ENCODE measurements around the gene DTL.

DTL gene

DNA sequence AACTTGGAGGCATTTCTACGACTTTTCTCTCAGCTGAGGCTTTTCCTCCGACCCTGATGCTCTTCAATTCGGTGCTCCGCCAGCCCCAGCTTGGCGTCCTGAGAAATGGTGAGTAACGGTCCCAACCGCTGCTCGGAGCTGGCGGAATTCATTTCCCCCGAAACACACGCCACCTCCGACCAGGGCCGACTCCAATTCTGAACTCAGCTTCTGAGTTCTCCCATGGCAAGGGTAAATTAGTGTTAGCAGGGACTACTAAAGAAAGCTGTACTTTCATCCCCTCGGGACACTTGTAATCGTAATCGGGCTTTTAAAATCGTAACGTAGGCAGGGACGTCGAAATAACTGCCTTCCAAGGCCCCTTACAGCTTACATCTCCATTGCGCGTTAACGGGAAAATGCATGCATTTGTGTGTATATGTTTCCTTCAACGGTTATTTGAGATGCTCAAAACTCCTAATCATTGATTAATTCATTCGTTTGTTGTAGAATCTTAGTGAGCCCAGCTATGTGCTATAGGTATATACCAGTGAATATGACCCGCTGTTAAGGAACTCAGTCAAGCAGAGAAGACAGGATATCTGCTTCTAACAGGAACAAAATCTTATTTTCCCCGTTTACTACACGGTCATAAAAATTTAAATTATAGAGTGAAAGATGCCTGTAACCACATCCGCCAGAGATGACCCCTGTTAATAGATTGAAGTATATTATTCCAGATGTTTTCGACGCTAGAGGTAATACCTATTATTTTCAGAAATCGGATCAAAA lies 472 bp downstream of the DTL start:
- DNase-seq = no peak

DNA sequence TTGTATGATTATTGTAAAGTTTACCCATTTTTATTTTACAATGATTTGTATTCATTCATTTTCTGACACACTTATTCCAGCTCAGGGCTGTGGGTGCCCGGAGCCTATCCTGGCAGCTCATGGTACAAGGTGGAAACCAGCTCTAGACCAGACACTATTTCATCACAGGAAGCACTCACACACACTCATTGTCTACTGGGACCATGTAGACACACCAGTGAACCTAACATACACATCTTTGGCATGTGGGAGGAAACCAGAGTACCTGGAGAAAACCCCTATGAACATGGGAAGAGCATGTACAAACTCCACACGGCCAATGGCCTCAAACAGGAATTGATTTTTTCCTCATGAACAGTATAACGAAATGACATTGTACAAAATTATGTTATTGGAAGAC lies 2.4 kb downstream of the DTL start:
- no peak for DNase-seq

DNA sequence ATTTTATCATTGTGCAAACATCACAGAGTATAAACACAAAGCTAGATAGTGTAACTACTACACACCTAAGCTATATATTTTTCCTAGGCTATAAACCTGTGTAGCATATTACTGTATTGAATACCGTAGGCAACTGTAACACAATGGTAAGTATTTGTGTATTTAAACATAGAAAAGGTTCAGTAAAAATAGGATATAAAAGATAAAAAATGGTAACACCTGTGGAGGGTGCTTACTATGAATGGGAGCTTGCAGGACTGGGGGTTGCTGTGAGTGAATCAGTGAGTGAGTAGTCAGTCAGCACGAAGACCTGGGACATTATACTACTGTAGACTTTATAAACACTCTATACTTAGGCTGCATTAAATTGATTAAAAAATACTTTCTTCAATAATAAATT lies 4.1 kb downstream of the DTL start:
- no peak for DNase-seq

DNA sequence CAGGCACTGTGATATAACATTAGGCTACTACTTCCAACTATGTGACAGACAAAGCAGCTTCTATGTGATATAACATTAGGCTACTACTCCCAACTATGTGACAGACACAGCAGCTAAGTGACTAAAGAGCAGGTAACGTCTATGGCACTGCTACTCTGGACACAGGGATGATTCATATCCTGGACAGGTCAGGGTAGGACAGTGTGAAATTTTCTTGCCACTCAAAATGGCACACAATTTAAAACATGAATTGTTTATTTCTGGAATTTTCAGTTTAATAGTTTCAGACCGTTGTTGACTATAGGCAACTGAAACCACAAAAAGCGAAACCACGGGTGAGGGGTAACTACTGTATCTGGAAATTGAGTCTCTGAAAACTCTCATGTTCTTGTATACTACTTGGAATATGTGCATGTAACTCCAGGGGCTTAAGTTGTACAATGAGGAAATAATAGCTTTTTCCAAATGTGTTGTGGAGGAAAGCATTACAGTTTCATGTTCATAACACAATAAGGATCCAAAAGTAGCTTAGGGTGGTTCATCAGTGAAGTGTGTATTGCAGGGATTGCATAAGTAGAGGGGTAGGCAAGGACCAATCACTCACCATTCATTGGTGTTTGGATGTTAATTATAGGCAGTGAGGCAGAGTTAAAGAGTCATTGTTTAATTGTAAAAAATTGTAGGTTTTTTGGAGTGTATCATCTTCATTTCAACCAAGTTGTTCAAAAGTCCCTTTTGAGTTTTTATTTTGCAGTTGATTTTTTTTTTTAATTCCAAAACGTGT lies 5.3 kb downstream of the DTL start:
- DNase-seq = no peak

DNA sequence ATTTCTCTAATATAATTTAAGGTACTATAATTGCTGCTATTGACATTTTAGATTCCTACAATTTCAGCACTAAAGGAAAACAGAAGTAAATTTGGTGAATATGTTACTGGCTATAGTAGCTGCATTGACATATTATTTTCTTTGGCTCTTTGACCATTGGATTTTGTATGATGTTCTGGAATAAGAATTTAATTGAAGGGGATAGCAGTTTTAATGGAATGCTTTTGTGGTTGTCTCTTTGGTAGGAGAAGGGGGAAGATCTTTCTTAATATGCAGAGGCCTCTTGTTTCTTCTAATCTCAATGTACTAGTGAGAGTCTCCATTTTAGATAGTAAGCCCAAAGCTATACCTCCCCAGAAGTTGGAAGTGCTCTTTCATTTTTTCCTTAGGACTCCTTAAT lies 6.9 kb downstream of the DTL start:
- no peak for DNase-seq

DNA sequence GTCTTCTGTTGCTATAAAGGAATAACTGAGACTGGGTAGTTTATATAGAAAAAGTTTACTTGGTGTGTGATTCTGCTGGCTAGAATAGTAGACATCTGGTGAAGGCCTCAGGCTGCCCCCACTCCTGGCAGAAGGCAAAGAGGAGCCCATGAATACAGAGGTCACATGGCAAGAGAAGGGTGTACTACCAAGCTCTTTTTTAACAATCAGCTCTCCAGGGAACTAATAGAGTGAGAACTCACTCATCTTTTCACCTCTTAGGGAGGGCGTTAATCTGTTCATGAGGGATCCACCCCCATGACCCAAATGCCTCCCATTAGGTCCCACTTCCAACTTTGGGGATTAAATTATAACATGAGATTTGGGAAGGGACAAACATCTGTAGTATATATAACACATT lies 9.3 kb downstream of the DTL start:
- no peak for DNase-seq

DNA sequence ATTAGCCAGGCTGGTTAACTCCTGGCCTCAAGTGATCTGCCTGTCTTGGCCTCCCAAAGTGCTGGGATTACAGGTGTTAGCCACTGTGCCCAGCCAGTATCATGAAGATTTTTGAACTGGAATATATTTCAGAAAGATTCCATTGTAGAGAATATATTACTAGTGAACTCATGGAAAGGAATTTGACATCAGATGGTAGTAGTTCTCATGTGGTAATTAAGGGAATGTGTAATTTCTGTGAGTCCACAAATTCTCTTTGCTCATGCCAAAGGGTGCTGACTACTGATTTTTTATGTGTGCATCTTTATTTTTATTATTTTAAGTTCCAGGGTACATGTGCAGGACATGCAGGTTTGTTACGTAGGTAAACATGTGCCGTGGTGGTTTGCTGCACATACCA lies 10.4 kb downstream of the DTL start:
- DNase-seq = no peak

DNA sequence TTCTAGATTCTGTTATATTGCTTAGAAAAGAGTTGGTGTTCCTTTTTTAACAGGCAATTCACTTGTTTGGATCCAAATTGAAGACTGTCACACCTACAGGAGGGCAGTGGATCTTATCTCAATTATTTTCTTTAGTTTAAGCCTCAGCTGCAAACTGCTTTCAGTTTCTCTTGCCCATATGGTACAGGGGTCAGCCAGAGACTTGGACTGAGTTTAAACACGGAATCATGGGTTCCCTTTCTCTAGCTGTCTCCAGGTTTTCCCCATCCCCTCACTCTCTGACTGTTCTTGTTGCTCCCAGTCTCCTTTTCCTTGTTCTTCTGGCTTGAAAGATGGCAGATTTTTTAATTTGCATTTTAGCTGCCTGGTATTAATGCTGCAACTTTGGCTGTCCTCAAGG lies 18.4 kb downstream of the DTL start:
- DNase-seq = no peak

DNA sequence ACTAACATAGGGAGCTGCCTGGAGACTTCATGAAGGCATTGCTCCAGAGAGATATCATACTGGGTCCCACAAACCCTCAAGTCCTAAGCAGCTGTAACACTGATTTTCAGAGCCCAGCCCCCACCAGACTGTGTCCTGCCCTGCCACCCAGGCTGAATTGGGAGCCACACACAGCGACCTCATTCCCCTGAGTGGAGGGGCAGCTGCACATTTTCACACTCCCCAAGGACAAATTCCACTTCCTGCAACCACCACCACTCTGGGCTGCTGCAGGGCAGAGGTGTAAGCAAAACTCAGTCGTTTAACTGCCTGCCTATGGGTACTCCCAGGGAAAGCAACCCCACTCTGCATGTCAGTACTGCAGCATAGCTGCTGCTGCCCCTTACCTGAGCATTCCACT lies 19.8 kb downstream of the DTL start:
- no peak for DNase-seq

DNA sequence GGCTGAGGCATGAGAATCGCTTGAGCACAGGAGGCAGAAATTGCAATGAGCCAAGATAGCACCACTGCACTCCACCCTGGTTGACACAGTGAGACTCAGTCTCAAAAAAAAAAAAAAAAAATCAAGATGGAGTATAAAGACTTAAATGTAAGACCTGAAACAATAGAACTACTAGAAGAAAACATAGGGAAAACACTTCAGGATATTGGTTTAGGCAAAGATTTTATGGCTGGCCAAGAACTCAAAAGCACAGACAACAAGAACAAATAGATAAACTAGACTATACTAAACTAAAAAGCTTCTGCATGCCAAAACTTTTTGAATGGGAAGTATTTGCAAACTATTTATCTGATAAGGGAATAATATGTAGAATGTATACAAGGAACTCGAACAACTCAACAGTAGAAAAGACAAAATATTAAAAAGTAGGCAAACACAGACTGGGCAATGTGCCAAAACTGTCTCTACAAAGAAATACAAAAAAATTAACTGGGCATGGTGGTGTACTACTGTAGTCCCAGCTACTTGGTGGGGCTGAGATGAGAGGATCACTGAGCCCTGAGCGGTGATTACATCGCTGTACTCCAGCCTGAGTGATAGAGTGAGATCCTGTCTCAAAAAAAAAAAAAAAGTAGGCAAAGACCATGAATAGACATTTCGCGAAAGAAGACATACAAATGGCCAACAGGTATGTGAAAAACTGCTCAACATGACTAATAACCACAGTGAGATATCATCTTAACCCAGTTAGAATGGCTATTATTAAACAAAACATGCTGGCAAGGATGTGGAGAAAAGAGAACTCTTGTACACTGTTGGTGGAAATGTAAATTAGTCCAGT lies 25.3 kb downstream of the DTL start:
- no peak for DNase-seq

DNA sequence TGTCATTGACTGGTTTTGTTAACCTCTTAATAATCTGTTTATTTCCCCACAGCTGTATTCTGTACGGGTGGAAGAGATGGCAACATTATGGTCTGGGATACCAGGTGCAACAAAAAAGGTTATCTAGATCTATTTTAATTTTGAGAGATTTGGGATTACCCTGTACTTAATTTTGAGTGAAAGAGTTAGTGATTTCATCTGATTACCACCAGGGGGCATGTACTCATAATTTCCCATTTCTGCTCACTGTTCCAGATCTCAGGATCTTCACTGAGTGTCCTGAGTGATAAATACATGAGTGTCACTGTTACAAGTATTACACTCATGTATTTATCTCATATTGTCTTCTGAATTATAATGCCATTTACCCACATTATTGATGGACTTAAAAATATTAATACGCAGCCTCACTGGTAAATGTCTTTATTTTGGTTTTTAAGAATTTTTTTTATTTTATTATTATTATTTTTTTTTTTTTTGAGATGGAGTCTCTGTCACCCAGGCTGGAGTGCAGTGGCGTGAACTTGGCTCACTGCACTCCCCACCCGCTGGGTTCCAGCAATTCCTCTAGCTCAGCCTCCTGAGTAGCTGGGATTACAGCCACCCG lies 27.4 kb downstream of the DTL start:
- no peak for DNase-seq

DNA sequence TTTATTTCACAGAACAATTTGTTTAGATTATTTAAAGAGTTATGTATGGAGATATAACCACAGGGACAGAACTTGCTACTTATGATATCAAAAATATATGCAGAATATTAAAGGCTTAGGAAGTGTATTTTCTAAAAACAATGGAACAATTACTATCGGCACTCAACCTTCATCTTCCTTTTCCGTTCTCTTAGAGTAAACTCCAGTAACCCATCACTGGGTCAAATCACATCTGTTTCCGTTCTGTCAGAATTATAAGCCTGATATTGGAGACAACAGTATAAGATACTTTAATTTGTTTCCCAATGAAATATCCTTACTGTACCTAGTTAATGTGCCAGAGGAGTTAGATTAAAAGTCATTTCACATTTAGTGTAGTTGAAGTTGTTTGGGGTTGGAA lies 32.2 kb downstream of the DTL start:
- no peak for DNase-seq

DNA sequence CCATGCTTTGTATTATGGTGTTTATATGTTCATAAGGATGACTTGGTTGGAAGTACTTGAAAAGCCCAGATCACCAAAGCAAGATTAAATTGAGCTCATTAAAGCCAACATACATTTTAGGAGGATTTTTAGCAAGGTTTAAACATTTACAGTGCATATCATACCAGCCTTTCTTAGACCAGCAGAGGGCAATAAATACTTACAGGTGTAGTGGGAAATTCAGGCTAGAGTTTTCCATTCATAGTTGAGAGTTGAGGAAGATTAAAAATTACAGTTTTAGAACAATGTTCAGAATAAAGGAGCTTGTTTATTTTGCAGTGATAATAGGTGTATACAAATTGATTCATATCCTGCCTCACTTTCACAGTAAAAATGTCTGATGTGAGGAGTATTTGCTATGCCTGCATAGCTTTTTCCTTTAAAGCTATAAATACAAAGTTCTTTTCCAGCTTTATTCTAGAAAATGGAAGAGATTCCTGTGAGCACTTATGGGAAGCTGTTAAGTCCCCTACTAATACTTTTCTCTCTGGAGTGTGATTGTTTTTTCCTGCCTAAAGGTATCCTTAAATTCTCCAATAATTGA lies 35.3 kb downstream of the DTL start:
- no peak for DNase-seq

DNA sequence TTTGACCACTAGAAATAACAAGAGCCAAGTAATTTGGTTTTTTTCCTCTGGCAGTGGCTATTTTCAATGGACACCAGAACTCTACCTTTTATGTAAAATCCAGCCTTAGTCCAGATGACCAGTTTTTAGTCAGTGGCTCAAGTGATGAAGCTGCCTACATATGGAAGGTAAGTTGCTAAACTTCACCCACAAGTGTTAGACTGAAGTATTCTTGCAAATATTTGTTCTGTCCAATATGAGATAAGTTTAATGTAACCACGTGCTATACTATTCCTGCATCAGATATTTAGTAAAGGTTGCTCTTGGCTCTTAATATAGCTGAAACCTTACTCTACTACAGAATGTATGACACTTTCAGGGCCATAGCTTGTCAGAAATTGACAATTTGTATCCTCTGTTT lies 36.5 kb downstream of the DTL start:
- no peak for DNase-seq

DNA sequence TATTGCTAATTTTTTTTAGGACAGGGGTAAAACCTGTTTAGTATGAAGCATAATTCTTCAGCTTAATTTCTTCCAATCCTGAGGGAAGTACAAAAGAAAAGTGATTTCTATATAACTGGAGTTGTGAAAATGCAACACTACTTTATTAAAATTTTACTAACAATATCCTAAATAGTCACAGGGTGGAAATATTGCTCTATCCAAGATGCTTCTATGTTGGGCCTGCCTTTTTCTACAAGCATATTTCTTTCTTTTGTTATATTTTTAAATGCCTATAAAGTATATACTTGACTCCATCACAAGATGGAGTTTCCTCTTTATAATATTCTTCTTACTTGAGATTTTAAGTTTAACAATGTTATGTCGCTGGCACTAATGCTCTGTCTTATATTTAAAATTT lies 37.9 kb downstream of the DTL start:
- no peak for DNase-seq

DNA sequence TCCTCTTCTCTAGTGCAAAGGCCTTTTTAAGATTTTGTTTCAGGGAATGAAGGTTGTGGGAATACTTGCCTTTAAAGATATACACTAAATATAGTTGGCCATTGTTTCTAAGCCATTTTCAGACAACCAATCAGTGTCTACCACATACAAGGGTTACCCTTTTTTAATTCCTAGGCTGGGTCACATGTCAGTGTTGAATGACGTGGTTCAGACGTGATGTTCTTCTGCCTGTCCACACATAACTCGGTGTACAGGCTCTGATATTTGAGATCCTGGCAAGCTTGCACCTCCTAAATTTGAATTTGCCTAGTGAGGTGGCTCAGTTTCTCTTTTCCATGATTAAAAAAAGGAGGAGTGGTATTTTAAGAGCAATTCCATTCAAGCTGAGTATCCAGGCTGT lies 38.8 kb downstream of the DTL start:
- no peak for DNase-seq

DNA sequence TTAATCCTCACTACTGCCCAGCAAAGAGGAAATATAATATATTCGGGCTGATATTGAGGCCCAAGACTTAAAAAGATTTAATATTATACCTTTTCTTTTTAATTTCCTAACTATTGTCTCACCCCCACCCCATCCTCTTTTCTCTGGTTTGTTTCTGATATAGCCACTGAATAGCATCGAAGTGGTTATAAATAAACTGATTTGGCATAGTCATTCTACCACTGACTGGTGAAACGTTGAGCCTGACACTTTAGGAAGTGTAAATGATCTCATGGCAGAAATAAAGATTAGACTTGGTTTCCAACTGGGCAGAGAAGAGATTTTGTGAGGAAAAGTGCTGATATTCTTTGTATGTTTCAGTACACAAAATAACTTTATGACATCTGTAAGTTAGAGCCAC lies 39.3 kb downstream of the DTL start:
- no peak for DNase-seq

DNA sequence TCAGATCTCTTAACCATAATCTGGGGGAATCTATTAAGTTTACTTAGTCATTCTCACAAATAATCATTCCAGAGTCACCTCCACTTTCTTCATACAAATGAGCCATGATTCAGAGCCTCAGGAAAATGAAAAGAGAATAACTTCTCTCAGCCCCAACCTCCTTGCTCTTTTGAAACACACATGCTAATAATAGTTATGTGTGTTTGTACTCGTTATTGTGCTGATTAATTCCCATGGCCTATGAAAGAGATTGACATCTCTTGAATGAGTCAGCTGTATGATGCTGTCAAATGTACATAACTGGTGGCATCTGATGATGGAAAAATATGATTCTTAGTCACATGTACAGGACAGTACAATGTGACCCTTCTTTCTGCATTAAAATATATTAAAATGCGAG lies 41.5 kb downstream of the DTL start:
- DNase-seq = no peak

DNA sequence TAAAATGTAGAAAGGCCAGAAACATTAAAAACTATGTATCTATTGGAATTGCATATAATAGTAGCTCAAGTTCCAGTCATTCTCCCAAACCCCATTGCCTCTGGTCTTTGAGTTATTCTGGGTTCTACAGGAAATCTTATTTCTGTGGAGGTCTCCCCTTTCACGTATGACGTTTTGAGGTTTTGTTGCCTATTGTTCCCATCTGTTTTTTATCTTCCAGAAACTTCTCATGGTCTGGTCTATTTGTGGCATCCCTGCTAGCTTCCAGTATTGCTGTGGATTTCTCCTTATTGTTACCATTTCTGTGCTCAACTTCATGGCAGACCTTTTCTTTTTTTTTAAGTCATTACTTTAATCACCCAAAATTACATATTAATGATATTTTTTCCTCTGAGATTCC lies 43.3 kb downstream of the DTL start:
- DNase-seq = no peak

DNA sequence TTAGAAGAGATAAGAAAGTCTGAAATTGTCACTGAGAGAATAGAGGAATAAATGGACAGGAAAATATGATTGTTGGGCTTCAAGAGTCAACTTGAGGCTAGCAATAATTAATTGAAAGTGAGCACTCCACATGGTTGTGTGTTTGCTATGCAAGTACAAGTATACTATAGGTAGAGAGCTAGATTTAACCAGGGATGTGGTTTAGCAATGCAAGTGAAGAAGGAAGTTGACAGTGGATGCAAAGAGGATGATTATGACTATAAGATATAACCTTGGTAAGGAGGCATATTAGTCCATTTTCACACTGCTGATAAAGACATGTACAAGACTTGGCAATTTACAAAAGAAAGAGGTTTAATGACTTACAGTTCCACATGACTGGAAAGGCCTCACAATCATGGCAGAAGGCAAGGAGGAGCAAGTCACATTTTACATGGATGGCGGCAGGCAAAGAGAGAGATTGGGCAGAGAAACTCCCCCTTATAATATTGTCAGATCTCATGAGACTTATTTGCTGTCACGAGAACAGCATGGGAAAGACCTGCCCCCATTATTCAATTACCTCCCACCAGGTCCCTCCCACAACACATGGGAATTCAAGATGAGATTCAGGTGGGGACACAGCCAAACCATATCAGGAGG lies 47.3 kb downstream of the DTL start:
- DNase-seq = no peak

DNA sequence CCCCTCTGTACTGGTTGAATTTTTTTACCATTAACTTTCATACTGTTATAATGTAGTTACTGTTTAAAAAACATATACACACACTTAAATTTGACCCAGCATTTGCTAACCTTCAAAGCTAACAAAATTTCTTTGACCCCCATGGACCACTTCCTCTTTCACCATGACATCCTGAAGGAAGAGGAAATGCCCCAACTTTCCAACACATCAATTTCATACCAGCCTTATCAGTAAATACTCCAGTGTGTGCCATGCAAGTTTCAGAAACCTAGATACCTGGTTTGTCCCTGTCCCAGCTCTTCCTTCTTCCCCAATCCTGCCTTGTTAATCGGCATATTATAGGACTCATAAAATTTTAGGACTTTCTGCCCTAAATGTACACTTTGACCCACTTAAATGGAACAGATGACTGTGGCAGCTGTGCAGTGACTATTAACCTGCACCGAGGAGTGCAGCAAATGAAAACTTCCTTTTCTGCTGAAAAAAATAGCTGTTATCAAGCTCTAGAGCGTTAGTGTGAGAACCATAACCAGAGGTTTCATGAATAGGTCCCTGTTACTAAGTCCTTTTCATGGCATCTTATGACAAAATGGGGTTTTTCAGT lies 54.1 kb downstream of the DTL start:
- DNase-seq = no peak
